Stimulated activated CD8-positive, alpha-beta memory T cell treated with anti-CD3 and anti-CD28 coated beads, Interleukin-7, amount 100 ng/mL, for 4 hours (primary cell): ENCODE measurements around the gene TTLL10.
"Not testable (repeated sequence)": the region's sequence is repeated elsewhere in the genome, so short reads cannot be mapped to it uniquely, and the experiment has no call there.

Experiments used
- DNase-seq, 2 donors: peaks; one replicate each; pipeline ENCODE4 v3.0.0-alpha.2; 2020; ENCODE audit warnings: low read depth in 2 of 2

The TTLL10 gene

GRCh38 chr1:1141244-1141910 lies 32.3 kb upstream of the TTLL10 start:
- no peak for DNase-seq

GRCh38 chr1:1141911-1142250 lies 31.8 kb upstream of the TTLL10 start:
- DNase-seq, result no peak

- not testable (repeated sequence) for DNase-seq
Observed at GRCh38 chr1:1142352-1142751, 31.3 kb upstream of the TTLL10 start.

- DNase-seq, result no peak
Observed at GRCh38 chr1:1142844-1143243, 30.8 kb upstream of the TTLL10 start.

GRCh38 chr1:1143636-1144035 lies 30.0 kb upstream of the TTLL10 start:
- DNase-seq, result no peak

GRCh38 chr1:1144122-1144842 lies 29.4 kb upstream of the TTLL10 start:
- DNase-seq, result no peak

GRCh38 chr1:1144843-1145546 lies 28.7 kb upstream of the TTLL10 start:
- DNase-seq, result no peak

- no peak for DNase-seq
Observed at GRCh38 chr1:1145547-1145914, 28.1 kb upstream of the TTLL10 start.

- no peak for DNase-seq
Observed at GRCh38 chr1:1146026-1146425, 27.7 kb upstream of the TTLL10 start.

- no peak for DNase-seq
Observed at GRCh38 chr1:1146596-1146995, 27.1 kb upstream of the TTLL10 start.

GRCh38 chr1:1148061-1148460 lies 25.6 kb upstream of the TTLL10 start:
- no peak for DNase-seq

GRCh38 chr1:1148569-1148968 lies 25.1 kb upstream of the TTLL10 start:
- no peak for DNase-seq

GRCh38 chr1:1149416-1149815 lies 24.3 kb upstream of the TTLL10 start:
- DNase-seq, result no peak

- DNase-seq, result no peak
Observed at GRCh38 chr1:1150100-1150499, 23.6 kb upstream of the TTLL10 start.

- DNase-seq, result no peak
Observed at GRCh38 chr1:1151306-1151705, 22.4 kb upstream of the TTLL10 start.

- DNase-seq, result not testable (repeated sequence)
Observed at GRCh38 chr1:1152431-1152830, 21.2 kb upstream of the TTLL10 start.

- not testable (repeated sequence) for DNase-seq
Observed at GRCh38 chr1:1153215-1153614, 20.5 kb upstream of the TTLL10 start.

- no peak for DNase-seq
Observed at GRCh38 chr1:1153874-1154273, 19.8 kb upstream of the TTLL10 start.

GRCh38 chr1:1155258-1155657 lies 18.4 kb upstream of the TTLL10 start:
- no peak for DNase-seq

- DNase-seq, result no peak
Observed at GRCh38 chr1:1156140-1157032, 17.3 kb upstream of the TTLL10 start.

- DNase-seq, result no peak
Observed at GRCh38 chr1:1157033-1157365, 16.7 kb upstream of the TTLL10 start.

- DNase-seq, result peak in 1 of 2 donors; percentile 49
Observed at GRCh38 chr1:1157426-1157913, 16.2 kb upstream of the TTLL10 start.
